ENCODE results near the gene CSNK1D. TPM values are rescaled to one million over a fixed set of nuclear protein-coding genes. Genes with fewer than 3 reads are reported as not detected.
A peak's percentile ranks its signal among the peaks of the same experiment; 100 is the strongest.

Gene CSNK1D
- total RNA-seq, 1 experiment from 2014 or later = 111 TPM

DNA sequence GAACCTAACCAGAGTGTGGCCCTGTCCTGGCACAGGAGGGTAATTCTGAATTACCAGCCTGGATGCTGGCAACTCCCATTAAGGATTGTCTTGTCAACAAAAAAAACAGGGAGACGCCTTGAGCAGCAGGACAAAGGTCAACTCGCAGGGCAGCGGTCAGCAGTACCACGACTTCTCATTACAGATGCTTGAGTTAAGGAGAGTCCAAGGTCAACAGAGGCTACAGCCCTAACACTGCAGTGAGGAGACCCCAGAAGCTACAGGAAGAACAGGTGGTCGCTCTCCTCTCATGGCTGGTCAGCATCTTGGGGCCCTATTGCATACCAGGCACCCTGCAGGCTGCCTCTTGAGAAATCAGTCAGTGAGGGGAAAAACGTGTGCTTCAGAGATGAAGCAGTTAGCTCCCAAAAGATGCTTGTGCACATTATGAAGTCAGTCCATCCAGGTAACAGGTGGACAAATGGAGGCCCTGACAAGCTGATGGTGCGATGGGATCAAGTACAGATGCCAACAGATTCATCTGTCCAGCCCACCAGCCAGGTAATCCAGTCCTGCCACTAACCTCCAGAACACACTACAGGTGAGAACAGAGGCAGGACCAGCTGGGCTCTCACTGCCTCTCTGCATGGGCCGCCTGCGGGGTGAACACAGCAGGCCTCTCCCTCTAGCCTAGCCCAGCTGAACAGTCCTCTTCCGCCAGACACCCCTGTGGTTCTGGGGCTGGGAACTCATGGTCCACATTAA, 4.2 kb downstream of the CSNK1D start:
- POLR2A ChIA-PET = interaction anchor here (1.8 kb wide), 1 partner anchor 14 kb away, joined by 5 read pairs; no protein-coding TSS in a partner anchor
- ATAC-seq = no peak
- 0 out of 2 replicates have a peak, but pooled peaks have one; percentile 25 for TF ChIP-seq ZNF423 (CRISPR knock-in tag; IDR thresholded peaks at IDR 0.05)
- TF ChIP-seq, protein P1, sequence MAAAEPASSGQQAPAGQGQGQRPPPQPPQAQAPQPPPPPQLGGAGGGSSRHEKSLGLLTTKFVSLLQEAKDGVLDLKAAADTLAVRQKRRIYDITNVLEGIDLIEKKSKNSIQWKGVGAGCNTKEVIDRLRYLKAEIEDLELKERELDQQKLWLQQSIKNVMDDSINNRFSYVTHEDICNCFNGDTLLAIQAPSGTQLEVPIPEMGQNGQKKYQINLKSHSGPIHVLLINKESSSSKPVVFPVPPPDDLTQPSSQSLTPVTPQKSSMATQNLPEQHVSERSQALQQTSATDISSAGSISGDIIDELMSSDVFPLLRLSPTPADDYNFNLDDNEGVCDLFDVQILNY (CRISPR knock-in tag; IDR thresholded peaks at IDR 0.05) = no peak
- Mint-ChIP-seq H3K36me3 (peaks cover 59% of the 10 kb centered on the region), H3K27ac (peak overlapping the region; percentile 8; the same call in 1 of the 2 replicates), H3K27me3 (ENCODE audit: low read depth) (no peaks in the 10 kb centered on the region), H3K4me1 (peaks cover 50% of the 10 kb centered on the region), H3K9me3 (no peaks in the 10 kb centered on the region), H3K4me3 (no peak overlapping the region)
- CTCF ChIA-PET = no interaction called here
- DNase-seq (ENCODE audit: low spot score) = no peak

DNA sequence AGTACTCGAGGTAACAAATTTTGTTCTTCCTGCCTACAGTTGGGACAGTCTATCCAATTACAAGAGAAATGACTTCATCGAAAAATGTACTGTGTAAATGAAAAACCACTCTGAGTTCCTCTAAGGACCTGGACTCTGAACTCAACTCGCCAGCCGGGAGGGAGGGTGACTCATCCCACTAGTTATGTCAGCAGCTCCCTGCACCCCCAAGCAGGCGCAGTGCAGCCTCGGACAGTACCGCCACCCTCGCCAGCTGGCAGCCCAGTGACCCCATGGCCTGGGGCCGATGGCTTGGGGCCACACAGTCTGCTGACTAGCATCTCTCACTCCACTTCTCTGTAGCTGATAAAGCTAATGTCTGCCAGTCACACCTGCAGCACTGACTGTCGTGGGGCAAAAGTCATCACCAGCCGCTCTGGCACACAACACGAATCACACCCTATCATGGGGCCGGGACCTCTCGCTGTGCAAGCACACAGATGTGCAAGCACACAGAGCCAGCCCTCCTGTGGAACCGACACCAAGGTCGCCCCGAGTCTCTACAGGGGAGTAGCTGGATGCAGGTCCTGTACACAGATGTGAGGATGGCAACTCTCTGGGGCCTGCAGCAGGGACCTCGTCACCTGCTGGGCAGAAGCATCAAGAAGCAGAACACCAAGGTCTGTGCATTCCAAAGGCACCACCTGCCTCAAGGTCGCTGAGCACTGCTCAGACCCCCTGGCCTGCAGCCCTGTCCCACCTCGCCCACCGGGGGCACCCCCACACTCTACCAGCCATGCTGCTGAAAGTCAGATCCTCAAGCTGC, 5.7 kb downstream of the CSNK1D start:
- Mint-ChIP-seq H3K36me3 (peaks cover 75% of the 10 kb centered on the region), H3K27ac (peak overlapping the region; percentile 63), H3K27me3 (ENCODE audit: low read depth) (no peaks in the 10 kb centered on the region), H3K9me3 (no peaks in the 10 kb centered on the region), H3K4me3 (no peak overlapping the region), H3K4me1 (peaks cover 46% of the 10 kb centered on the region)
- ATAC-seq (no peak), DNase-seq (ENCODE audit: low spot score) (no peak)
- TF ChIP-seq ZNF416 (CRISPR knock-in tag; IDR thresholded peaks at IDR 0.05) (no peak), GABPB1 (CRISPR knock-in tag; IDR thresholded peaks at IDR 0.05) (peak; percentile 77), ZNF219 (CRISPR knock-in tag; IDR thresholded peaks at IDR 0.05; ENCODE audit: borderline replicate concordance) (no peak), RELA (CRISPR knock-in tag; IDR thresholded peaks at IDR 0.05; ENCODE audit: borderline replicate concordance) (no peak)
- TF ChIP-seq, protein P2, sequence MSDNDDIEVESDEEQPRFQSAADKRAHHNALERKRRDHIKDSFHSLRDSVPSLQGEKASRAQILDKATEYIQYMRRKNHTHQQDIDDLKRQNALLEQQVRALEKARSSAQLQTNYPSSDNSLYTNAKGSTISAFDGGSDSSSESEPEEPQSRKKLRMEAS (CRISPR knock-in tag; IDR thresholded peaks at IDR 0.05) = no peak
- ChIA-PET CTCF (interaction anchor here (0.5 kb wide), 1 partner anchor 546 kb away, joined by 3 read pairs; no protein-coding TSS in a partner anchor), POLR2A (no interaction called here)

DNA sequence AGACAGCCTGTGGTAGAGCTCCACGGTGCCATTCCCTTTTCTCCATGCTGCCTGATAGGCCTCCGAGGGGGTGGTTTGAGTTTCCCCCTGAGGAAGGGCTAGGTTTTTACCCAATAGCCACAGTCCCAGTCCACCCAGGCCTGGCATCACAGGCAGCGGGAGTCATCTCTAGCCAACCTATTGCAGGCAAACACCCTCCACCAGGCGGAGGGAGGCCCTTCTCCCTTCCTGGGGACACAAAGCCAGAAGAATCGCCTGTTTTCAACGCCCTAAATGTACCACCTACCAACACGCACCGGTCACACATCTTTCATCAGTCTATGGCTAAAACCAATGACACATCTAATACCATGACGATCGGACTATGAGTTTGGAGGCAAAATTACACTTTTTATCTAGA, 7.4 kb downstream of the CSNK1D start:
- CTCF ChIA-PET = interaction anchor here (1.5 kb wide), 1 partner anchor 30 kb away, joined by 3 read pairs; no protein-coding TSS in a partner anchor
- DNase-seq (ENCODE audit: low spot score) (no peak), ATAC-seq (no peak)
- TF ChIP-seq, protein P3, sequence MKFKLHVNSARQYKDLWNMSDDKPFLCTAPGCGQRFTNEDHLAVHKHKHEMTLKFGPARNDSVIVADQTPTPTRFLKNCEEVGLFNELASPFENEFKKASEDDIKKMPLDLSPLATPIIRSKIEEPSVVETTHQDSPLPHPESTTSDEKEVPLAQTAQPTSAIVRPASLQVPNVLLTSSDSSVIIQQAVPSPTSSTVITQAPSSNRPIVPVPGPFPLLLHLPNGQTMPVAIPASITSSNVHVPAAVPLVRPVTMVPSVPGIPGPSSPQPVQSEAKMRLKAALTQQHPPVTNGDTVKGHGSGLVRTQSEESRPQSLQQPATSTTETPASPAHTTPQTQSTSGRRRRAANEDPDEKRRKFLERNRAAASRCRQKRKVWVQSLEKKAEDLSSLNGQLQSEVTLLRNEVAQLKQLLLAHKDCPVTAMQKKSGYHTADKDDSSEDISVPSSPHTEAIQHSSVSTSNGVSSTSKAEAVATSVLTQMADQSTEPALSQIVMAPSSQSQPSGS (CRISPR knock-in tag; IDR thresholded peaks at IDR 0.05; ENCODE audit: borderline replicate concordance, low read depth) = no peak
- TF ChIP-seq NFE2L1 (CRISPR knock-in tag; IDR thresholded peaks at IDR 0.05) = no peak
- no peak for TF ChIP-seq ZNF263 (CRISPR knock-in tag; IDR thresholded peaks at IDR 0.05; ENCODE audit: low read depth)
- TF ChIP-seq, protein P4, sequence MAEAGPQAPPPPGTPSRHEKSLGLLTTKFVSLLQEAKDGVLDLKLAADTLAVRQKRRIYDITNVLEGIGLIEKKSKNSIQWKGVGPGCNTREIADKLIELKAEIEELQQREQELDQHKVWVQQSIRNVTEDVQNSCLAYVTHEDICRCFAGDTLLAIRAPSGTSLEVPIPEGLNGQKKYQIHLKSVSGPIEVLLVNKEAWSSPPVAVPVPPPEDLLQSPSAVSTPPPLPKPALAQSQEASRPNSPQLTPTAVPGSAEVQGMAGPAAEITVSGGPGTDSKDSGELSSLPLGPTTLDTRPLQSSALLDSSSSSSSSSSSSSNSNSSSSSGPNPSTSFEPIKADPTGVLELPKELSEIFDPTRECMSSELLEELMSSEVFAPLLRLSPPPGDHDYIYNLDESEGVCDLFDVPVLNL (CRISPR knock-in tag; IDR thresholded peaks at IDR 0.05; ENCODE audit: borderline replicate concordance, low read depth) = no peak
- TF ChIP-seq MXD4 (CRISPR knock-in tag; IDR thresholded peaks at IDR 0.05; ENCODE audit: borderline replicate concordance) = no peak
- TF ChIP-seq SMAD3 (CRISPR knock-in tag; IDR thresholded peaks at IDR 0.05; ENCODE audit: borderline replicate concordance) = no peak
- no peak for TF ChIP-seq ZNF232 (CRISPR knock-in tag; IDR thresholded peaks at IDR 0.05)
- TF ChIP-seq PRRX2 (CRISPR knock-in tag; IDR thresholded peaks at IDR 0.05) = no peak
- TF ChIP-seq, protein P5, sequence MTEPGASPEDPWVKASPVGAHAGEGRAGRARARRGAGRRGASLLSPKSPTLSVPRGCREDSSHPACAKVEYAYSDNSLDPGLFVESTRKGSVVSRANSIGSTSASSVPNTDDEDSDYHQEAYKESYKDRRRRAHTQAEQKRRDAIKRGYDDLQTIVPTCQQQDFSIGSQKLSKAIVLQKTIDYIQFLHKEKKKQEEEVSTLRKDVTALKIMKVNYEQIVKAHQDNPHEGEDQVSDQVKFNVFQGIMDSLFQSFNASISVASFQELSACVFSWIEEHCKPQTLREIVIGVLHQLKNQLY (CRISPR knock-in tag; IDR thresholded peaks at IDR 0.05) = no peak
- TF ChIP-seq, protein P6, sequence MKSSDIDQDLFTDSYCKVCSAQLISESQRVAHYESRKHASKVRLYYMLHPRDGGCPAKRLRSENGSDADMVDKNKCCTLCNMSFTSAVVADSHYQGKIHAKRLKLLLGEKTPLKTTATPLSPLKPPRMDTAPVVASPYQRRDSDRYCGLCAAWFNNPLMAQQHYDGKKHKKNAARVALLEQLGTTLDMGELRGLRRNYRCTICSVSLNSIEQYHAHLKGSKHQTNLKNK (CRISPR knock-in tag; IDR thresholded peaks at IDR 0.05) = no peak
- TF ChIP-seq, protein P7, sequence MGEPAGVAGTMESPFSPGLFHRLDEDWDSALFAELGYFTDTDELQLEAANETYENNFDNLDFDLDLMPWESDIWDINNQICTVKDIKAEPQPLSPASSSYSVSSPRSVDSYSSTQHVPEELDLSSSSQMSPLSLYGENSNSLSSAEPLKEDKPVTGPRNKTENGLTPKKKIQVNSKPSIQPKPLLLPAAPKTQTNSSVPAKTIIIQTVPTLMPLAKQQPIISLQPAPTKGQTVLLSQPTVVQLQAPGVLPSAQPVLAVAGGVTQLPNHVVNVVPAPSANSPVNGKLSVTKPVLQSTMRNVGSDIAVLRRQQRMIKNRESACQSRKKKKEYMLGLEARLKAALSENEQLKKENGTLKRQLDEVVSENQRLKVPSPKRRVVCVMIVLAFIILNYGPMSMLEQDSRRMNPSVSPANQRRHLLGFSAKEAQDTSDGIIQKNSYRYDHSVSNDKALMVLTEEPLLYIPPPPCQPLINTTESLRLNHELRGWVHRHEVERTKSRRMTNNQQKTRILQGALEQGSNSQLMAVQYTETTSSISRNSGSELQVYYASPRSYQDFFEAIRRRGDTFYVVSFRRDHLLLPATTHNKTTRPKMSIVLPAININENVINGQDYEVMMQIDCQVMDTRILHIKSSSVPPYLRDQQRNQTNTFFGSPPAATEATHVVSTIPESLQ (CRISPR knock-in tag; IDR thresholded peaks at IDR 0.05) = no peak
- Mint-ChIP-seq H3K27me3 (ENCODE audit: low read depth) (no peaks in the 10 kb centered on the region), H3K36me3 (peaks cover 78% of the 10 kb centered on the region), H3K27ac (peak overlapping the region; percentile 51; the same call in 1 of the 2 replicates), H3K4me3 (no peak overlapping the region), H3K4me1 (peaks cover 33% of the 10 kb centered on the region), H3K9me3 (peaks cover 1% of the 10 kb centered on the region)
- POLR2A ChIA-PET = interaction anchor here (0.6 kb wide), 1 partner anchor 119 kb away, joined by 5 read pairs; no protein-coding TSS in a partner anchor
